AG04449 (cell line): ENCODE data around the gene PHC2.

Experiments
- CTCF ChIA-PET: fragments of 350-600 bp; formaldehyde crosslinking; extraction: SDS; loops from one replicate; lab custom pipeline; 2021; ENCODE audit warnings: antibody characterized with exemption; lab: Yijun Ruan, JAX
- POLR2A ChIA-PET: fragments of 400-600, 350-600 bp; formaldehyde crosslinking; extraction: SDS; loops from one replicate; lab custom pipeline; 2020; ENCODE audit warnings: antibody characterized with exemption, inconsistent platforms; lab: Yijun Ruan, JAX
- DNase-seq: peaks from one replicate; pipeline ENCODE4 v3.0.0-alpha.2; 2010; ENCODE audit warnings: low read depth, low spot score
- H3K4me3 ChIP-seq: 2 replicates; pipeline ENCODE4 v1.5.1; 2011; ENCODE audit warnings: low read depth, mild to moderate bottlenecking, control low read depth, low read length
- CTCF ChIP-seq: IDR thresholded peaks from one replicate; pipeline ENCODE4 v1.5.1; 2011; ENCODE audit warnings: mild to moderate bottlenecking, moderate library complexity, low read length, control low read depth, inconsistent platforms; ENCODE audit not compliant: insufficient read depth; ENCODE audit errors: missing control alignments

Gene PHC2

GRCh38 chr1:33397994-33398393 lies 32.9 kb downstream of the PHC2 start:
- no peak for DNase-seq

DNA sequence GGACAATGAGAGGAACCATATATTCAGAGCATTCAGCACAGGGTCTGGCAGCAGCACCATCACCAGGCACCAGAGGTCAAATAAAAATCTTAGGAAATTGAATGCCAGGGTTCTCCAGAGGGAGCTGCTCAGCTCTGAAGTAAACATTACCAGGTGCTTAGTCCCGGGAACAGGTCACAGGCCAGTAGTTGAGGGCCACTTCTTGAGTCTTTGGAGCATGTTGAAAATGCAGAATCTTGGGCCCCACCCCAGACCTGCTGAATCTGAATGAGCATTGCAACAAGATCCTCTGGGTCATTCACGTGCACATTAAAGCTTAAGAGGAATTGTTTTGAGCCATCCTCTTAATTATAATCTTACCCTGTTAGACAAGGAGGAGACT lies 33.8 kb downstream of the PHC2 start:
- ChIA-PET CTCF (interaction anchor here (0.8 to 1.5 kb wide), 3 partner anchors 11 to 102 kb away, joined by 4 to 5 read pairs (median 5); no protein-coding TSS in a partner anchor), POLR2A (no interaction called here)
- TF ChIP-seq CTCF, result no peak
- no peak for DNase-seq
- H3K4me3 ChIP-seq, result no peak overlapping the region

More at GRCh38 chr1:33397994-33398393, 32.9 kb downstream of the PHC2 start:
- ChIA-PET POLR2A (no interaction called here), CTCF (interaction anchor here (0.6 kb wide), 1 partner anchor 1276 kb away, joined by 3 read pairs; no protein-coding TSS in a partner anchor)
- H3K4me3 ChIP-seq, result no peak overlapping the region
- TF ChIP-seq CTCF, result no peak

GRCh38 chr1:33396188-33397124 lies 34.4 kb downstream of the PHC2 start:
- ChIA-PET POLR2A (no interaction called here), CTCF (interaction anchor here (0.8 to 1.5 kb wide), 3 partner anchors 11 to 101 kb away, joined by 4 to 5 read pairs (median 5); no protein-coding TSS in a partner anchor)
- H3K4me3 ChIP-seq, result no peak overlapping the region
- no peak for DNase-seq
- TF ChIP-seq CTCF, result no peak

DNA sequence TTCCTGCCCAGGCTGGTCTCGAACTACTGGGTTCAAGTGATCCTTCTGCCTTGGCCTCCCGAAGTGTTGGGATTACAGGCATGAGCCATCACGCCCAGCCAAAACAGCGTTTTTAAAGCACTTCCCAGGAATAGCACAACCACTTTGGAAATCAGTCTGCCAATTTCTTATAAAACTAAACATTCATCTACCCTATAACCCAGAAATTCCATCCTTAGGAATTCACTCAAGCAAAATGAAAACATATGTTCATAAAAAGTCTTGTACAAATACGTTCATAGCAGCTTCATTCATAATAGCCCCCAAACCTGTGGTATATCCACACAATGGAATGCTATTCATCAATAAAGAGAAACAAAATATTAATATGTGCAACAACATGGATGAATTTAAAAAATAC lies 36.1 kb downstream of the PHC2 start:
- ChIA-PET POLR2A (no interaction called here), CTCF (interaction anchor here (0.6 kb wide), 1 partner anchor 44 kb away, joined by 3 read pairs; no protein-coding TSS in a partner anchor)
- DNase-seq, result no peak
- H3K4me3 ChIP-seq, result no peak overlapping the region
- TF ChIP-seq CTCF, result no peak

DNA sequence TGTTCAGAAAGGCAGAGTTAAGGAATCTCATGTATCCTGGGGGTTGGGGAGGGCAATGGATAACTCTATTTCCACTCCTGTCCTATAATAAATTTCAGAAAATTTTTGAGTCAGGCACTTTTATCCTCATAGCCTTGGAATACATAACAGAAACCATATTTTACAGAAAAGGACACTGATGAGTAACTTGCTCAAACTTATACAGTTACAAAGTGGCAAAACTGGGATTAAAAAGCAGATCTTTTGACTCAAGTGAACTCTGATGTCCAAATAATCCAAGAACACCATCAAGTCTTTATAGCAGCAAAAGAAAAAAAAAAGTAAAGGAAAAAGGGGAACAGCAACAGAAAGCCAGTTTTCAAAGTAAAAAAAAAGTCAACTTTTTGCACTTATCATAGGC lies 36.9 kb downstream of the PHC2 start:
- no peak for TF ChIP-seq CTCF
- no peak overlapping the region for H3K4me3 ChIP-seq
- CTCF ChIA-PET, result interaction anchor here (0.6 kb wide), 1 partner anchor 45 kb away, joined by 3 read pairs; no protein-coding TSS in a partner anchor
- POLR2A ChIA-PET, result no interaction called here
- DNase-seq, result no peak

DNA sequence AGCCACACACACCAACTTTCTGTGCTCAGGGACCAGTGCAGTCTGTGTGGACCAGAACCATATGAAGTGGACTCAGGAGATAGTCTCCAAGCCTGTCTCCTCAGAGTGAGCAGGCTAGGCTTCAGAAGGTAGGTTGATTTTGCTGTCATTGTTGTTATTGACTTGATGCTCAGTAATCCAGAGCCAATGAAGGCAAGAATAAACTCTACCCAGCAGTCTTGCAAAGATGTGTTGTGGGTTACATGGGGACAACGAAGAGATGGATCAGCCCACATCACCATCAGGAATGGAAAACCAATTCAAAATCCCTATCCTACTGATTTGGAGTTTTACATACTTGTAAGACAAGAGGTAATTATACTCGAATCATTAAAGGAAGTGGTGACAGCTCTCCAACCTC lies 37.4 kb downstream of the PHC2 start:
- ChIA-PET CTCF (interaction anchor here (0.8 to 0.9 kb wide), 2 partner anchors 9 to 78 kb away, joined by 3 read pairs; no protein-coding TSS in a partner anchor), POLR2A (no interaction called here)
- no peak overlapping the region for H3K4me3 ChIP-seq
- no peak for DNase-seq
- TF ChIP-seq CTCF, result no peak
